GM21515 (cell line): ENCODE data around the gene GRIN1.

Experiments used
- ATAC-seq: cut with Tn5 transposase; IDR thresholded peaks from one replicate; pipeline ENCODE4 v1.9.1; 2021; ENCODE audit not compliant: unreplicated experiment

The GRIN1 gene

GRCh38 chr9:137189297-137190295 lies 50.6 kb downstream of the GRIN1 start:
- ATAC-seq, result no peak

DNA sequence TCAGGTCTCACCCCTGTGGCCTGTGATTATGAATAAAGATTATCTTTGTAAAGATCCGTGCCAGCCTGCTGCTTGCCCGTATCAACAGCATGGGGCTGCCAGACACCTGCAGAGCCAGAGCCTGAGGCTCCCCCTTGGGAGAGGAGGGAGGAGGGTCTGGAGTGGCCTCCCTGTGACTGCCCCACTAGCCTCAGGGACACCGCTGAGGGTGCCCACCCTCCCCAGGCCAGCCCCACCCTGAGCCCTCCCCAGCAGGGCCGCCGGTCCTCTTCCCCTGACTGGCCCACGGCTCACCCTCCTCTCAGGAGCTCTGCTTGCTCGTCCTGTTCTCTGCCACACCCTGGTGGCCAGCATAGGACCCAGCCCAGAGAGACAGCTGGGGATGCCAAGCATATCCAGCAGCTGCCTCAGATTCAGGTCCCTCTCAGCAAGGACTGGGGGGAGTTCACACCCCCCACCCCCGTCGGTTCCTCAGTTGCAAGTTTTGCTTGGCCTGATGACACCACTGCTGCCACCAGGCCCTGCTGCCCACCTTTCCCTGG lies 51.4 kb downstream of the GRIN1 start:
- ATAC-seq, result no peak

DNA sequence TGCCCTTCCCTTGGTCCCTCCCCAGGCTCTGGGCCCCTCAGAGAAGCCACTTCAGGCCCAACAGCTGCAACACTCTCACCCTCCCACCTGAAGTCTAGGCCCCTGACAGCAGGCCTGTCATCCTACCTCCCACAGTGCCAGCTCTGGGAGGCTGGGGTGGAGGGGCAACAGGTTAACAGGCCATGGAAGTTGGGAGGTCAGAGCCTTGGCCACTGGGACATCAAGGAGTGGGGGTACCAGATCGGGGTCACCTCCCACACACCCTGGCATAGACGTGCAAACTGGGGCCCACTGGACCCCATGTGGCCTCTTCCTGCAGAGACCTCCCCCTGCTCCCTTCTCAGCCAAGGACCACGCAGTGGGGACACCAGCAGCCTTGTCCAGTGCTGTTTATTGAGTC lies 52.3 kb downstream of the GRIN1 start:
- ATAC-seq, result no peak

DNA sequence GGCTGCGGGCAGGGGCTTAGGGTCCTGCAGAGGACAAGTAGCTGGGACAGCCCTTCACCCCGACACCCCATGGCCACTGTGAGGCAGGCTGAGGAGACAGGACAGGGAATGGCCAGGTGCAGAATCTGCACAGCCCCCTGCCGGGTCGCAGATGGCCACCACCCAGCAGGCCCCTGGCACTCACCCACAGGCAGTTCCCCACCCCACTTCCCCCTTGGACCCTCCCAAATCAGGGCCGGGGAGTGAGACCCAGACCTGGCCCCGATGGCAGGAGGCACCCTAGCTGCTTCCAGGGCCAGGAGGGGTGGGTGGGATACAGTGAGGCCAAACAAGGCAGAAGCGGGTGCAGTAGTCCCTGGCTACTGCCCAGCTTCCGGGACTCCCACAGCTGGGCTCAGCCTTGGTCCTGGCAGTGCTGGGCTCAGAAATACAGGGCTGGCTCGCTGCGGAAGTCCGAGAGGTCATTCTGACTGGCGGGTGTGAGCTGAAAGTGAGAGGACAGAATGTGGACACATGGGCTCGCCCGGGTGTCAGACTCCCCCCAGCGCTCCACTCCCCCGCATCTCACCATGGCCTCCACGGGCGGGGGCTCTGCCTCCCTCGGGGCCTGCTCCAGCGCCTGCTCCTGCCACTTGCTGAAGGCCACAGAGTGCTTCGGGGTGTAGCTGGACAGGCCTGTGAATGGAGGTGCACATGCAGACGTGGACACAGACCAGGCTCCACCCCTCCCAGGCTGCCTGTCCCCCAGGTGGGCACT lies 52.9 kb downstream of the GRIN1 start:
- no peak for ATAC-seq

GRCh38 chr9:137192448-137192780 lies 53.5 kb downstream of the GRIN1 start:
- no peak for ATAC-seq

GRCh38 chr9:137192859-137193258 lies 53.9 kb downstream of the GRIN1 start:
- ATAC-seq, result no peak

DNA sequence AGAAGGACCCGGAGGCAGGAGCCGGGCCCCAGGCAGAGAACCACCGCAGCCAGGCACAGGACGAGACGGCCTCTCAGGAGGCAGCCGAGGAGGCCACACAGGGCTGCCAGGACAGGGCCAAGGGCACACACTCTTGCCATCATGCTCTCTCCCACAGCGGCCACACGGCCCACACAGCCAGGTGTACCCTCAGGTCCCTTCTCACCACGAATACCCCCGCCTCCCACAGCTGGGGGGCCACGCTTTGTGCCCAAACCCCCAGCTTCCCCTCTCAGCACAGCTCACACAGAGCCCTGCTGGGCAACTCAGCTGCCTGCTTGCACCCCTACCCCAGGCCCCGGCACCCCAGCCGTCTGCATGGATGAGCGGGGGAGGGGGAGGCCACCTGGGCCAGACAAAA lies 54.8 kb downstream of the GRIN1 start:
- no peak for ATAC-seq

DNA sequence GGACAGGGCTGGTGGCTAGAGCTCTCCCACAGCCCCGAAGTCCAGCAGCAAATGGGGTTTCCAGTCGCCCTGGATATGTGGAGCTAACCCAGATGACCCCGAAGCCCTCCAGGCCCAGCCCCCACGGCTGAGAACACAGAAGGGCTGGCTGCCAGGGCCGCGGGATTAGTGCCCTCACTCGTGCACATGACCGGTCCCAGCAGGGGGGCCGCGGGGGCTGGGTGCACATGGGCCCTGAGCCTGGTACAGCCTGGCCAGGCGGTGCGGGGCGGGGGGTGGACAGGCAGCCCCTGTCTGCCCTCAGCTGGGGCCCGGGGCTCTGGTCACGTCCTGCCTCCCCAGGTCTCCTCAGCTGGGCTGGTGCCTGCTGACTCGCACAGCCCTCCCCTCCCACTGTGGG lies 55.4 kb downstream of the GRIN1 start:
- ATAC-seq, result no peak

DNA sequence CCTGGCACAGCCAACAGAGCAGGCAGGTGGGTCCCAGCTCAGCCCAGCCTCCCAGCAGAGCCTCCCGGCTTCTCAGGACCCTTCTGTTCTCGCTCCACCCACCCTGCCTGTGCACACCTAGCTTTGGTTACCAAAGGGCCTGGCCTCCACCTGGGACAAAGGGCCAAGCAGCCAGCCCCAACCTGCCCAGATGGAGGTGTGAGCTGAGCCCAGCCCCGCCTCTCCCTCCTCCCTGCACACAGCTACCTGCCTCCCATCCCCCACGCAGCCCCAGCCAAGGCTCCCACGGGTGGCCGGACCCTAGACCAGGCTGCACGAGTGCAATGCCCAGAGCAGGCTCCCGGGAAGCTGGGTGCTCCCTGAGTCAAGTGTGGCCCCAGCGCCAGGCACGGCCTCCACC lies 56.0 kb downstream of the GRIN1 start:
- no peak for ATAC-seq

DNA sequence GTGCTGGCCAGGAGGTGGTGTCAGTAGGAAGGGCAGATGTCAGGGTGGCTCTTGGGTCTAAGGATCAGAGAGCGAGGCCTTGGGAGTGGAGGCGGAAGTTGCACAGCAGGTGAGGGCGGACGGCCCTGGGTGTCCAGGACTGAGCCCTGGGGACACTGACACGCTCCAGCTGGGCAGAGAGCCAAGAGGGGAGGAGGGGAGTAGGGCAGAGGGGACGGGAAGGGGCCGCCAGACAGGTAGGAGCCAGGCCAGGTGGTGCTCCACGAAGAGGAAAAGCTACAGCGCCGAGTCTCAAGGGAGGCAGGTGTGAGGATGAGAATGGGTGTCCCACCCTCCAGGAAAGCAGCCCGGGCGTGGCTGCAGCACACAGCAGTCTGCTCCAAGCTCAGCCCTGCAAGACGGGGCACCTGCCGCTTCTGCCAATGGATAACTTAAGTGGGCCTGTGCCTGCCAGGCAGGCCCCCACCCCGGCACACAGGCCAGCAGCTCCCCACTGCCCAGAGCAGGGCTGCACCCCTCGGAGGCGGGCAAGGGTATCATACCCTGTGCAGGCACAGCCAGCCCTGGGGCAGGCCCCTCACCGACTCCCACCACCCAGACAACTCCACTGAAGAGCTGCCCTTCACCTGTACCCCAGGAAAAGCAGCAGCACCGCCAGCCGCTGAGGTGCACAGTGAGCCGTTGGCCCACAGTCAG lies 56.7 kb downstream of the GRIN1 start:
- ATAC-seq, result no peak

DNA sequence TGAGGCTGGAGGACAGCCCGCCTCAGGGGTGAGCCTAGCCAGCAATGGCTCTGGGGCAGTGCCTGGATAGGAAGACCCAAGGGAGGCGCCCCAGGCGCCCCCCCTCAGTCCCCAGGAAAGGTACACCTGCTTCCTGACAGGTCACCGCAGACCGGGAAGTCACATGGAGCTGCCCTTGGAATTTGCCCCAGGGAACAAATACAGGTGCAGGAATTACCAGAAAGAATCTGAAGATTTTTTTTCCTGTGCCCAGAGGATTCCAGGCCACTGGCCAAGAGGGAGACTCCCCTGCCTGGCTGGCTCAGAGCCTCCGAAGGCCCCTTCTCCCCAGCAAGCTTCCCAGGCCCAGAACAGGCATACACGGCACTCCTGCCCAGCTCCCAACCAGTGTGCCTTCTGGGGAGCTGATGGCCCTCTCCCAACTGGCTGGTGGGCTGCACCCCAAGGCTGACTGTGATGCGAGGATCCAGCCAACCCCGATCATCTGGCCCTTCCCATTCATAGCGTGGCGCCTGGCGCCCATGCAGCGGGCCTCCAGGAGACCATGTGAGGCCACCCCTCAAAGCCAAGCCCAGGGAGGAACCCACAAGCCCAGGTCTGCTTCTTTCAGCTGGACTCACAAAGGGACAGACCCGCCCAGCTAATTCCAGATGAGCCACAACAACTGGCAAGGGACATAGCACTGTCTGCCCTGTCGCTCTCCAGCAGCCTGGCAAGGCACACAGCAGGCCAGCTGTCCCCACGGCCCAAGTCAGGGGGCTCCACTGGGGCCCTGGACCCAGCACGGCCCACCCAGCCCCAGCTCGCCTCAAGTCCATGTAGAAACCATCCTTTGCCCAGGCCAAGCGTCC lies 59.3 kb downstream of the GRIN1 start:
- no peak for ATAC-seq

- no peak for ATAC-seq
Measured at GRCh38 chr9:137198902-137199283, 59.9 kb downstream of the GRIN1 start.

- no peak for ATAC-seq
Measured at GRCh38 chr9:137199411-137200121, 60.6 kb downstream of the GRIN1 start.

DNA sequence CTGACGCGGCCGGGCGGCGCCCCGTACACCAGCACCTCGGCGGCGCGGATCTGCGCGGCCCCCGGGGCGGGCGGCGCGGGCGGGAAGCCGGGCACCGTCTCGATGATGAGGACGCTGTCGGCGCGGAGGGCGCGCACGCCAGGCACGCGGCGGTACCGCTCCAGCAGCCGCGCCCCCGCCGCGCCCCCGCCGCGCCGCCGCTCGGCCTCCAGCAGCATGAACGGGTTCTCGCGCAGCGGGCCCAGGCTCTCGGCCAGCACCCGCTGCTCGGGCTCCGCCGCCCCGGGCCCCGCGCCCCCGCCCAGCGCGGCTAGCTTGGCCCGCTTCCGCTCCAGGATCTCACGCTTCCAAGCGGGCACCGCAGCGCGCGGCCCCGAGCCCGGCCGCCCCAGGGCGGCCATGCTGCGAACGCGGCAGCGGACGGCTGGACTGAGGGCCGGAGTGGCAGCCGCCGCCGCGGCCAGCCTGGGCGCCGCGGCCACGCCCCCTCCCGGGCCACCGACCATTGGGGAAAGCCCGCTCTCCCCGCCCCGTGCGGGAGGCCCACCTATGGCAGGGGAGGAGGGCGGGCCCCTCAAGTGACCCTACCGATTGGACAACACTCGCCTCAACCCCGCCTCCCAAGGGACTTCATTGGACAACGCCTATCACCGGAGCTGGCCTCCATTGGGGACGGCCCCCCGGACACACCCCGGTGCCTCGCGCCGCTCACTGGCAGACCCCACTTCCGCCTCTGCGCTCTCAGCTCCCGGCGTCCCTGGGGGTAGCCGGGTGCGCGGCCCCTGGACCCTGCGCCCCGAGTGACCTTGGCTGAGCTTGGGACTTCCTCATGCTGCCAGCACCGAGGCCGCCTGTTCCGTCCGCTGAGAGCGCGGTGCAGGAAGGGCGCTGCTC lies 61.6 kb downstream of the GRIN1 start, which contains the start of gene TPRN:
TPRN (minus strand) TSS at position 431 of the 894 bp plus-strand sequence; CDS start at position 401, 30 bp downstream.
- peak; percentile 81 for ATAC-seq

- ATAC-seq, result no peak
Measured at GRCh38 chr9:137201205-137201868, 62.4 kb downstream of the GRIN1 start.

- ATAC-seq, result no peak
Measured at GRCh38 chr9:137202966-137203365, 64.0 kb downstream of the GRIN1 start.

DNA sequence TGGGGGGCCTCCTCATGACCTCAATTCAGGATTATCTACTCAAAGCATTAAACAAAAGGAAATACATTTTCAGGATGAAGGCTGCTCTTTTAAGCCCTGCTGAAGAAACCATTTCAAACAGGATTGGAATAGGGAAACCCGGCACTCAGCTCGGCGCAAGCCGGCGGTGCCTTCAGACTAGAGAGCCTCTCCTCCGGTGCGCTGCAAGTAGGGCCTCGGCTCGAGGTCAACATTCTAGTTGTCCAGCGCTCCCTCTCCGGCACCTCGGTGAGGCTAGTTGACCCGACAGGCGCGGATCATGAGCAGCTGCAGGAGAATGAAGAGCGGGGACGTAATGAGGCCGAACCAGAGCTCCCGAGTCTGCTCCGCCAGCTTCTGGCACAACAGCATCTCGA lies 65.8 kb downstream of the GRIN1 start:
- ATAC-seq, result no peak
